ENCODE measurements around the gene RTN4.

Gene RTN4

GRCh38 chr2:55031505-55031904 lies 18.7 kb downstream of the RTN4 start:
- H3K79me2 ChIP-seq (ENCODE audit: control insufficient read depth, low read length): peaks cover 99% of the 10 kb centered on the region
- peaks cover 5% of the 10 kb centered on the region; the same call in 1 of the 2 replicates for H4K20me1 ChIP-seq (ENCODE audit: control insufficient read depth, insufficient read depth, low read depth, low read length)
- H3K4me3 ChIP-seq (ENCODE audit: low read length): no peak overlapping the region
- TF ChIP-seq CTCF (IDR thresholded peaks at IDR 0.05; ENCODE audit: low read depth, low read length, poor library complexity, severe bottlenecking) (no peak), EZH2phosphoT487 (IDR thresholded peaks at IDR 0.05; ENCODE audit: borderline replicate concordance, low read length) (no peak)
- H3F3A ChIP-seq (ENCODE audit: control insufficient read depth, insufficient read depth): peaks cover 6% of the 10 kb centered on the region; the same call in 1 of the 2 replicates
- peaks cover 11% of the 10 kb centered on the region; the same call in 1 of the 2 replicates for H3K36me3 ChIP-seq (ENCODE audit: control insufficient read depth, low read length)
- no peaks in the 10 kb centered on the region for H3K9me2 ChIP-seq (replicated peaks; ENCODE audit: control insufficient read depth, low read length)
- H3K4me1 ChIP-seq (ENCODE audit: control insufficient read depth, low read length): peaks cover 14% of the 10 kb centered on the region
- H3K4me2 ChIP-seq (ENCODE audit: low read length): no peak overlapping the region
- H3K27me3 ChIP-seq (ENCODE audit: control insufficient read depth, low read length): no peaks in the 10 kb centered on the region
- no peak overlapping the region for H3K27ac ChIP-seq (ENCODE audit: low read depth, low read length)
- no peaks in the 10 kb centered on the region for H3K9me3 ChIP-seq (ENCODE audit: control insufficient read depth, insufficient read depth, low read length)

GRCh38 chr2:55030766-55031165 lies 19.5 kb downstream of the RTN4 start:
- Histone ChIP-seq H3F3A (ENCODE audit: control insufficient read depth, insufficient read depth) (peaks cover 6% of the 10 kb centered on the region; the same call in 1 of the 2 replicates), H3K4me1 (ENCODE audit: control insufficient read depth, low read length) (peaks cover 22% of the 10 kb centered on the region), H3K27ac (ENCODE audit: low read depth, low read length) (no peak overlapping the region)

GRCh38 chr2:55029098-55029497 lies 21.2 kb downstream of the RTN4 start:
- Histone ChIP-seq H3K27ac (ENCODE audit: low read depth, low read length) (no peak overlapping the region), H3F3A (ENCODE audit: control insufficient read depth, insufficient read depth) (peaks cover 11% of the 10 kb centered on the region; the same call in 1 of the 2 replicates), H3K9me3 (ENCODE audit: control insufficient read depth, insufficient read depth, low read length) (no peaks in the 10 kb centered on the region), H3K4me1 (ENCODE audit: control insufficient read depth, low read length) (peaks cover 38% of the 10 kb centered on the region), H3K4me3 (ENCODE audit: low read length) (no peak overlapping the region), H4K20me1 (ENCODE audit: control insufficient read depth, insufficient read depth, low read depth, low read length) (peaks cover 5% of the 10 kb centered on the region; the same call in 1 of the 2 replicates), H3K79me2 (ENCODE audit: control insufficient read depth, low read length) (peaks cover 99% of the 10 kb centered on the region), H3K36me3 (ENCODE audit: control insufficient read depth, low read length) (peaks cover 15% of the 10 kb centered on the region; the same call in 1 of the 2 replicates), H3K9me2 (replicated peaks; ENCODE audit: control insufficient read depth, low read length) (no peaks in the 10 kb centered on the region), H3K4me2 (ENCODE audit: low read length) (no peak overlapping the region), H3K27me3 (ENCODE audit: control insufficient read depth, low read length) (no peaks in the 10 kb centered on the region)
- no peak for TF ChIP-seq EZH2phosphoT487 (IDR thresholded peaks at IDR 0.05; ENCODE audit: borderline replicate concordance, low read length)
- no peak for TF ChIP-seq CTCF (IDR thresholded peaks at IDR 0.05; ENCODE audit: low read depth, low read length, poor library complexity, severe bottlenecking)

More at GRCh38 chr2:55030766-55031165, 19.5 kb downstream of the RTN4 start:
- Histone ChIP-seq H3K79me2 (ENCODE audit: control insufficient read depth, low read length) (peaks cover 100% of the 10 kb centered on the region), H4K20me1 (ENCODE audit: control insufficient read depth, insufficient read depth, low read depth, low read length) (peaks cover 5% of the 10 kb centered on the region; the same call in 1 of the 2 replicates), H3K9me3 (ENCODE audit: control insufficient read depth, insufficient read depth, low read length) (no peaks in the 10 kb centered on the region), H3K4me3 (ENCODE audit: low read length) (no peak overlapping the region), H3K36me3 (ENCODE audit: control insufficient read depth, low read length) (peaks cover 14% of the 10 kb centered on the region; the same call in 1 of the 2 replicates), H3K27me3 (ENCODE audit: control insufficient read depth, low read length) (no peaks in the 10 kb centered on the region), H3K9me2 (replicated peaks; ENCODE audit: control insufficient read depth, low read length) (no peaks in the 10 kb centered on the region), H3K4me2 (ENCODE audit: low read length) (no peak overlapping the region)
- TF ChIP-seq CTCF (IDR thresholded peaks at IDR 0.05; ENCODE audit: low read depth, low read length, poor library complexity, severe bottlenecking) (no peak), EZH2phosphoT487 (IDR thresholded peaks at IDR 0.05; ENCODE audit: borderline replicate concordance, low read length) (no peak)

All from DOHH2 (cell line).